Right lung (tissue), 5 donors: ENCODE measurements around the gene LIMS1. TPM values are rescaled to one million over a fixed set of nuclear protein-coding genes. Genes with fewer than 3 reads are reported as not detected.

Experiments
- DNase-seq, 2 donors: peaks; one replicate each; pipeline ENCODE4 v3.0.0-alpha.2; 2013
- polyA plus RNA-seq, 5 donors: library from polyadenylated mRNA; unstranded; fragments of 120-200 nt; gene quantifications; one replicate each; pipeline versions ENCODE4 v1.2.1 to v1.2.3, GENCODE V29; 2013; ENCODE audit warnings: inconsistent platforms in 1 of 5, low replicate concordance in 1 of 5; ENCODE audit not compliant: insufficient read length in 5 of 5, insufficient read depth in 1 of 5

Gene LIMS1
- polyA plus RNA-seq, 5 donors = 47.1 to 79.7 (median 66.3) TPM

GRCh38 chr2:108613261-108614042 lies 79.2 kb downstream of the LIMS1 start:
- no peak for DNase-seq

- no peak for DNase-seq
Measured at GRCh38 chr2:108614043-108614545, 79.8 kb downstream of the LIMS1 start.

DNA sequence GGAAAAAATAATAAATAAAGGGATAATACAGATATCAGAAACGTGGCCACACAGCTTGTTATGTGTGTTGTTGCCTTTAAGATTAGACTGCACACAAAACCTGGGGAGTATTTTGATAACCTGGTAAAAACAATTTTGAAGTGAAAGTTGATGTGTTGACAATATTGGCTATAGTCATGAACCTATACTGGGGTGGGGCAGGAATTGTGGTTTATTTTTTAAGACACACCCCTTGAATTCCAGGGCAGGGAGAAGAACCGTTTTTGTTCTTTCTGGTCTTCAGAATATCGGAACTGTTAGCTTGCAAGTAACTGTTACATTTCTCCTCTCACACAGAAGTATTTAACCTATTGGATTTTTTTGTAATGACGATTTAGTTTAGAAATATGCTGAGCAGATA lies 80.4 kb downstream of the LIMS1 start:
- DNase-seq = no peak

- no peak for DNase-seq
Measured at GRCh38 chr2:108615480-108616090, 81.3 kb downstream of the LIMS1 start.

- no peak for DNase-seq
Measured at GRCh38 chr2:108616318-108616717, 82.0 kb downstream of the LIMS1 start.

- DNase-seq = no peak
Measured at GRCh38 chr2:108616751-108617161, 82.5 kb downstream of the LIMS1 start.

DNA sequence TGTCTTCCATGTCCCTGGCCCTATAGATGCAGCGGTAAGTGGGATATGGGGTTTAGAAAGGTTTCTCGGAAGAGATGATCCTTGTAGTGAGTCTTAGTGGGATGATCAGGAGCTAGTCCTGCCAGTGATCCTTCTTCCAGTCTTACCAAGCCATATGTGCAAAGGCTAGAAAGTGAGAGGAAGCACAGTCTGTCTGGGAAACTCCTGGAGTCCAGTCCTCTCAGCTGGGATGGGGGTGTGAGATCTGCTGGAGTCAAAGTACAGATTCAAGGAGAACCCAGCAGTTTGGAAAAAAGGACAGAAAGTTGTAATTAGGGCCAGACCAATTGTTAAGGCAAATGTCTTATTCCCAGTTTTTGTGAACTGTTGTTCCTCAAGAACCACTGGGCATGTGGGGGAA lies 83.3 kb downstream of the LIMS1 start:
- DNase-seq = no peak

DNA sequence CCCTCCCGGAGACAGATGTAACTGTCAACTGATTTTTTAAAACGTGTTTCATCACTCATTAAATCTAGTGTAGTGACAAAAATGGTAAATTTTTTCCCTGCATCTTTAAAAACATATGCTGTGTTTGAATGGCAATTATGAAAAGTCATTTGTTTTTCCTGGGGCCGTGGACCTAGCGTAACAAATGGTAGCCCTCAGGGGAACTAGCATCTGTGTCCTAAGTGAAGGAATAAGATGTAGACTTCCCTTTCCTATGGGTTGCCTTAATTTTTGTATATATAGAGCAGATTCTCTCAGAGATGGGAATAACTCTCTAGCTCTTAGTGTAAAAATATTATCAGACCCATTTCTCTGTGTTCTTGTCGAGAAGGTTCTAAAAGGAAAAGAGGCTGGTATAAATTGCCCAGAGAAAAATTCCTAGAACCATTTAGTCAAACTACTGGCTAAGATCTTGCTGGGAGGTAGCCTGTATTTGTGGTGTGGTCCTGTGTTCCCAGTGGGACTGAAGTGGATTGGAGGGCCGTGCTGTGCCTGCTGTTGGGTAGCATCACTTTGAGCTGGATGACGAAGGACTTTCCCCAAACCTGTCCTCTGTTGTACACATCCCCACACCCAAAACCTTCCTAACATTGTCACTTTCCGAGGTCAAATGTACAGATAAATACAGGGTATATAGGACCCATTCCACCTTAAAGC lies 85.8 kb downstream of the LIMS1 start:
- no peak for DNase-seq

DNA sequence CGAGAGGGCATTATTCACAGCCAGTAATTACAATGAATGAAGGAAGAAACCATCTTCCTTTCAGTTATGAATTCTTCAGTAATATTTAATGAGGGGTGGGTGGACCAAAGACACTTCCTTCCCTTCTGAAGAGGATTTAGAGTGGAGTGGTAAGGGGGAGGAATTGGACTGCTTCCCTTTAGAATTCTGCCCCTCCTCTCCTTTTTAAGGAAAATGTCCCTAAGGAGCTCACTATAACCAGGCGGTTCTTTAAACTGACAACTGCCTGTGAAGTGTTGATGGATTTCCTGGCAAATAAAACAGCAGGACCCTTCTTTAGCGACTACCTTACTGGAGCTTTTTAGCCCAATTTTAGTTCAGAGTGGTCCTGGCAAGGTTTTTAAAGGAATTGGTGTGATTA lies 86.4 kb downstream of the LIMS1 start:
- DNase-seq = no peak

DNA sequence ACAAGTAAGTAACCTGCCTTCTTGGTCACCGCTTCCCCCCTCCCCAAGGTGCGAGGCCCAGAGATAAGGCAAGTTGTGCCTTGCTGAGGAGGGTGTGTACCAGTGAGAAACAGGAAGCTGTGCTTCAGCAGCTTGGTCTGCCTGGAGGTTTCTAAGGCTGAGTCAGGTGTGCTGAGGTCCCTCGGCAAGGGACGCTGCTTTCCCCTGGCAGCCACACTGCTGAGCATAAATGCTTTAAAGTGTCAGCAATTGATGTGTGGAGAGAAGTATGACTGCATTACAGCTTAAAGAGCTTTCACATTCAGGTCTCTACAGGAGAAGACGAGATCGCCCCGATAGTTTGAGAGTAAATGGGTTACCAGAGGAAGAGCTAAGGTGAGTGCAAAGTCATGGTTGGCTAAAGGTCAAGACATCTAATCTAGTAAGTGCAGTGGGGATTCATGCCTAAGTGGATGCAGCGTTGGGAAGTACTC lies 86.9 kb downstream of the LIMS1 start:
- no peak for DNase-seq

DNA sequence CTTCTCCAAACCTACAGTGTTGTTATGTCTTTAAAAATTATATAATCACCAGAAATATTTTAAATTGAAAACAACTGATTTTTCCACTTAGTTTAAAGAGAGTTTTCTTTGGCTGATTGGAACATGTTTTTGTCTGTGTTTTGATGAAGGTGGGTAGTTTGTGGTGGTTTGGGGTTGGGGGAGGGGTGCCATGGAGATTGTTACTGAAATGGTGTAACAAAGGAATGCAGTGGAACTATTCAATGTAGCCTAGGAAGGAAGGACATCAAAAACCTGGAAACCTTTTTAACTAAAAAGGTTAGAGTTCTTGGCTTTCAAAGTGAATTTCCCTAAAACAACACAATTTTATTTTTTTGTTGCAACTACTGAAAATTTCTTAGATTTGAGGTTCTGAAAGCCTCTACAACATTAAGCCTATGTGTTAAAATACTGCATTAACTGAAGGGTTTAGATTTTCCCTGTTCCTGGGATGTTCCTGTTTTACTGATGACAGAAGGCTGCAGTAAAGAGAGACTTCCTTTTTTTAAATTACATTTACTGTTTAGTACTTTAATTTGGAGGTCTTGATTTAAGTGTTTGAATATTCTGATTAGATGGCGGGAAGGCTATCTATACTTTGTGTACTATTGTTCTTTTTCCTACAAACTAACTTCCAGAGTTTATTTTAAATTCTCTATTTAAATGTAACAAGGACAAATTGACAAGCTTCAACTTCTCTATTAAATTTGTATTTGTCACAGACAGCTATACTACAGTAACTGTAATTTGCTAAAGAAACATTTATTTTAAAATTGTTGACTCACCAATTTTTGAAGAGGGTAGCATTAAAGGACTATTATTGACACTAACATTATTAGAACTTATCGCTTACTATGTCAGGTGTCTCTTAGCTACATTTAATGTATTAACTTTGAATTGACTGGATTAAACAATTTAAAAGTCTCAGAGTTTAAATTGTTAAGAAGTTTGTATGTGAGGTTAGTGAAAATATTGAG lies 87.7 kb downstream of the LIMS1 start:
- no peak for DNase-seq

DNA sequence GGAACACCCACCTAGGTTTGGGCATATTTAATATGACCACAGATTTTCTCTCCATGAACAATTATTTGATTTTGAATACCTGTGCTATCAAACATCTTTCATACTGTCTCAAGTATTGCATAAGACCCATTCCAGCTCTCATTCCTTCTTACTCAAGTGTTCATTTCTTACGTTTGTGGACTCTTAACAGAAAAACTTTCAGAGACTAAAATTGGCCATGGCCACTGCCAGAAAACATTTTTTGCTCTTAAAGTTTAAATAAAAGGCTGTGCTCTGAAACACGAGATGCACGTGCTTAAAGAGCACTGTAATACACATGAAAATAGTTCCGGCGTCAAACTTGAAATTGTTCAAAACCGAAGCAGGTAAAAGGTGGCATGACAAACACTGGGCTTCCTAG lies 89.3 kb downstream of the LIMS1 start:
- no peak for DNase-seq

DNA sequence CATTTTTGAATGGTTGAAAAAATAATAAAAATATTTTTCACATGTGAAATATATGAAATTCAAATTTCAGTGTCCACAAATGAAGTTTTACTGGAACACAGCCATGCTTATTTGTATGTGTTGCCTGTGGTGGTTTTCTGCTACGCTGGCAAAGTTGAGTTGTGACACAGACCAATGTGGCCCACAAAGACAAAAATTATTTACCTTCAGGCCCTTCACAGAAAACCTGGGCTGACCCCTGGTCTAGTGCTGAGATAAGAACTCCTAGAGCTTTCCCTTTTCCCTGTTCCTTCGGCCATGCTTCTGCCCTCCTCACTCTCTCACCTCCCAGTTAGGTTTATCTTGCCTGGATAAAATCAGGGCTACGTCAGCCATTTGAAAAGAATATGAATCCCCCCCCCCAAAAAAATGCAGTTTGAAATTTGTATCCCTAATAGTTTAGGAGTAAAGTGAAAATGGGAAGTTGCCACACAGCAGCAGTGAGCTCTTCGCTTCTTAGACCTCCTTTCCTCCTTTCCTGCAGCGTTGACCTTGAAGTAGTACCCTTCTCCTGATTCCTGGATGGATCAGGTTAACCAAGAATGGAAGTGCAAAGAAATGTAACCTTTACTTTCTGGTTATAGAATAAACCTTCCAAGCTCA lies 91.0 kb downstream of the LIMS1 start:
- no peak for DNase-seq

- no peak for DNase-seq
Measured at GRCh38 chr2:108625828-108626195, 91.5 kb downstream of the LIMS1 start.

DNA sequence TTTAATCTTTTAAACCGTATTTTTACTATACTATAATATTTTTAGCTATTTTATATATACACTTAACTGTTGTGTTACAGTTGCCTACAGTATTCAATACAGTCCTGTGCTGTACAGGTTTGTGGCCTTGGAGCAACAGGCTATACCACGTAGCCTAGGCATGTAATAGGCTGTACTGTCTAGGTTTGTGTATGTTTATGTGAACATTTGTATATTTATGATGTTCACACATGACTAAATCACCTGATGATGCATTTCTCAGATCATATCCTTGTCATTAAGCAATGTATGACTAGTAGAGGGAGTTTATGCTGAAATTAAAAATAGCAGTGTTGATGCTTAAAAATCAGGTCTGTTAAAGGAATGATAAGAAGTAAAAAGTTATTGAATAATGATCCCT lies 92.7 kb downstream of the LIMS1 start:
- no peak for DNase-seq

DNA sequence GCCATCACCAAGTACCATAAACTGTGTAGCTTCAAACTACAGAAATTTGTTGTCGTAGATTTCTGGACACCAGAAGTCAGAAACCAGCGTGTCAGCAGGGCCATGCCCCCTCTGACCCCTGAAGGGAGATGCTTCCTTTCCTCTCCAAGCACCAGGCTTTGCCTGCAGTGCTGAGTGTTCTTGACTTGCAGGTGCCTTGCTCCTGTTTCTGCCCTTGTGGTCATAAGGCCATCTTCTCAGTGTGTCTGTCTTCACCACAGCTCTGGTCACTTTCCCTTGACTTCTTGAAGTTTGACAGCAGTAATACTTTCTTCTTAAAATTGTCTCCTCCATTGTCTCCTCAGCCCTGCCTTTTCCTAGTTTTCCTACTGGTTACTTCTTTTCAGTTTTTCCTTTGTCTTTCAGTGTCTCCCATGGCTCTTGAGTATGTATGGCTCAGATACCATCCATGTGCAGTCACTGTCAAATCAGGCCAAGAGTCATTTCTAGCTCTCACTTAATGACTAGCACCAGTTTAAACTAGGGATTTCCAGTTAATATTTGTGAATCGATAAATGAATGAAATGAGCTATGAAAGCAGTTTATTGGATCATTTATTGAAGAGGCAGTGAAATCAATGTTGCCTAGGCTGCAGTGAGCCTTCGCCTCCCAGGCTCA lies 93.8 kb downstream of the LIMS1 start:
- DNase-seq = no peak

- no peak for DNase-seq
Measured at GRCh38 chr2:108628936-108629335, 94.7 kb downstream of the LIMS1 start.

DNA sequence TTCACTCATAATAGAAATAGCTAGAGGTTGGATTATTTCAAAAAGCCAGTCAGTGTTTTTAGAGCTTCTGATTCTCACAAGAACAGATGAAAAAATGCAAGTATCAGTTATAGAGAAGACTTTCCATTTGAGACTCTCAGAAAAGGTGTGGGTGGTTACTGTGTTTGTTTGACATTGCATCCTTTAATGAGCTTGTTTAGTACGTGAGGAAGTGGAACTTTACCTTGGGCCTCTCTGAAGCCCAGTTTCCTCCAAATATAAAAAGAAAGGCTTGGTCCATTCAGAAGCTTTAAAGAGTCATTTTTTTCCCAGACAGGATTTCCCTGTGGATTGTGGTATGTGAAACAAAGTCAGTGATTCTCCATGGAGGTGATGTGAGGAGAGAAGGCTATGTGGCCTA lies 95.1 kb downstream of the LIMS1 start:
- DNase-seq = no peak

GRCh38 chr2:108630567-108631405 lies 96.5 kb downstream of the LIMS1 start:
- DNase-seq = no peak
